Prostate gland (tissue), 2 donors: ENCODE results near the gene NUP205. TPM values are rescaled to one million over a fixed set of nuclear protein-coding genes. Genes with fewer than 3 reads are reported as not detected.
A peak's percentile ranks its signal among the peaks of the same experiment; 100 is the strongest.

ENCODE experiments used
- DNase-seq: peaks from one replicate; pipeline ENCODE4 v3.0.0-alpha.2; 2019; ENCODE audit warnings: low spot score
- H3K27ac ChIP-seq, 2 donors: fragments of 200-600 bp; sonication (generic); 2 replicates each; pipeline ENCODE4 v1.5.1; 2017 to 2019
- H3K27me3 ChIP-seq: fragments of 200-600 bp; sonication (generic); replicated peaks from 2 replicates; pipeline ENCODE4 v1.5.1; 2019; ENCODE audit not compliant: insufficient read depth
- H3K36me3 ChIP-seq, 2 donors: fragments of 200-600 bp; sonication (generic); 1 replicate in 1 of 2; 2 replicates in 1 of 2; pipeline versions ENCODE4 v1.5.1 to v1.8.1; 2017 to 2019
- H3K4me1 ChIP-seq: fragments of 200-600 bp; sonication (generic); replicated peaks from 2 replicates; pipeline ENCODE4 v1.5.1; 2019
- H3K4me3 ChIP-seq, 2 donors: fragments of 200-600 bp; sonication (generic); 2 replicates each; pipeline ENCODE4 v1.5.1; 2017 to 2019
- H3K9me3 ChIP-seq: fragments of 200-600 bp; sonication (generic); 2 replicates; pipeline ENCODE4 v1.5.1; 2017
- POLR2A ChIP-seq: fragments of 450-650 bp; IDR thresholded peaks from one replicate; pipeline ENCODE4 v1.6.1; 2016; ENCODE audit warnings: antibody characterized with exemption, mild to moderate bottlenecking
- POLR2AphosphoS5 ChIP-seq: sonication (generic); formaldehyde crosslinking; IDR thresholded peaks from one replicate; pipeline ENCODE4 v1.6.1; 2017; ENCODE audit warnings: antibody characterized with exemption
- WGBS: methylation state at CpG from one replicate; pipeline ENCODE4 v1.1.5; 2018; 5-methylcytosine and 5-hydroxymethylcytosine counted together
- intact Hi-C: fragments of 100-400 bp; cut with DNase I; formaldehyde crosslinking; loops from one replicate; pipeline ENCODE4 v1.14.2; 2022
- total RNA-seq, 2 donors: library from RNA; depleted of rRNA; stranded (reverse); fragments of >200 nt; gene quantifications; one replicate each; pipeline ENCODE4 v1.1.0, GENCODE V29; 2016
- TF ChIP-seq, protein P1 (sequence below), 4 experiments: fragments of 200-600 bp in 2 of 4; fragments of 450-650 bp in 2 of 4; sonication (generic) in 2 of 4; IDR thresholded peaks; 1 replicate in 3 of 4; 2 replicates in 1 of 4; pipeline ENCODE4 v1.5.1; 2016 to 2019; ENCODE audit warnings: antibody characterized with exemption in 4 of 4, mild to moderate bottlenecking in 2 of 4, moderate library complexity in 2 of 4

NUP205 gene
- total RNA-seq, 2 donors from 2014 or later, result 33.1 to 62.4 TPM

DNA sequence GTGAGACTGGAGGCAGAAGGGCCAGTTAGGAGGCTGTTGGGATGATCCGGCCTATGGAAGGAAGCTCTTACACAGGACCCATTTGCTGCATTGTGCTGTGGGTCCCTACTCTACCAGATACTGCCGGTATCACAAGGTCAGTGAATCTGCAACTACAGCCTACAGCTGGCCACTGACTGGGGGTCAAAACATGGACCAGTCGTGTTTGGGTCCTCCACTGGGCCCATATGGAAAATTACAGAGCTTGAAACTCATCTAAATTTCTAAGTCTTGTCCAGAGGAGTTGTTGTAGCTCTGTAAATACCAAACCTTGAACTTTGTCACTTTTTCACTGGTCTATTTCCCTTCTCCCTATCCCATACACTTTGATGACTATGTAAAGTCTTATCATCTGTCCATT, 5.6 kb upstream of the NUP205 start:
- Histone ChIP-seq H3K4me1 (no peaks in the 10 kb centered on the region), H3K36me3 (no peaks in the 10 kb centered on the region), H3K27ac (no peak overlapping the region), H3K9me3 (no peaks in the 10 kb centered on the region), H3K27me3 (no peaks in the 10 kb centered on the region), H3K4me3 (no peak overlapping the region)
- intact Hi-C loops, result no loop called here
- TF ChIP-seq POLR2AphosphoS5 (no peak), POLR2A (no peak)
- TF ChIP-seq, protein P1, sequence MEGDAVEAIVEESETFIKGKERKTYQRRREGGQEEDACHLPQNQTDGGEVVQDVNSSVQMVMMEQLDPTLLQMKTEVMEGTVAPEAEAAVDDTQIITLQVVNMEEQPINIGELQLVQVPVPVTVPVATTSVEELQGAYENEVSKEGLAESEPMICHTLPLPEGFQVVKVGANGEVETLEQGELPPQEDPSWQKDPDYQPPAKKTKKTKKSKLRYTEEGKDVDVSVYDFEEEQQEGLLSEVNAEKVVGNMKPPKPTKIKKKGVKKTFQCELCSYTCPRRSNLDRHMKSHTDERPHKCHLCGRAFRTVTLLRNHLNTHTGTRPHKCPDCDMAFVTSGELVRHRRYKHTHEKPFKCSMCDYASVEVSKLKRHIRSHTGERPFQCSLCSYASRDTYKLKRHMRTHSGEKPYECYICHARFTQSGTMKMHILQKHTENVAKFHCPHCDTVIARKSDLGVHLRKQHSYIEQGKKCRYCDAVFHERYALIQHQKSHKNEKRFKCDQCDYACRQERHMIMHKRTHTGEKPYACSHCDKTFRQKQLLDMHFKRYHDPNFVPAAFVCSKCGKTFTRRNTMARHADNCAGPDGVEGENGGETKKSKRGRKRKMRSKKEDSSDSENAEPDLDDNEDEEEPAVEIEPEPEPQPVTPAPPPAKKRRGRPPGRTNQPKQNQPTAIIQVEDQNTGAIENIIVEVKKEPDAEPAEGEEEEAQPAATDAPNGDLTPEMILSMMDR (IDR thresholded peaks at IDR 0.05), result no peak
- WGBS, result 58% methylated on average over 3 of the region's 3 CpGs
- no peak for DNase-seq

DNA sequence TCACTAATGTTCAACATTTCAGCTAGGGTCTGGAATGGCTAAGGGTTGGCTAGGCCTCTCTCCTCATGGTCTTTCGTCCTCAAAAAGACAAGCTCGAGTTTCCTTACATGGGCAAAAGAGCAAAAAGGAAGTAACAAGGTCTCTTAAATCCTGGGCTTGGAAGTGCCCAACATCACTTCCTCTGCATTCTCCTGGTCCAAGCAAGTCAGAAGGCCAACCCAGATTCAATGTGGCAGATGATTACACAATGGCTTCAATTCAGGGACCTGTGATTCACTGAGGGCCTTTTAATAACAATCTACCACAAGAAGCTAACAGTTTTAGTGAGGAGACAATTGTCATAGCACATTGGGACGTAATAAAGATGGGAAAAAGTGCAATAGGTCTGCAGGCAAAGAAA, 4.4 kb upstream of the NUP205 start:
- Histone ChIP-seq H3K9me3 (no peaks in the 10 kb centered on the region), H3K36me3 (no peaks in the 10 kb centered on the region), H3K27ac (no peak overlapping the region), H3K4me3 (no peak overlapping the region), H3K27me3 (no peaks in the 10 kb centered on the region), H3K4me1 (no peaks in the 10 kb centered on the region)
- DNase-seq, result no peak
- 93% methylated on average over 3 of the region's 3 CpGs for WGBS
- intact Hi-C loops, result no loop called here
- TF ChIP-seq POLR2AphosphoS5, result no peak
- TF ChIP-seq POLR2A, result no peak
- TF ChIP-seq, protein P1 (IDR thresholded peaks at IDR 0.05), result no peak

DNA sequence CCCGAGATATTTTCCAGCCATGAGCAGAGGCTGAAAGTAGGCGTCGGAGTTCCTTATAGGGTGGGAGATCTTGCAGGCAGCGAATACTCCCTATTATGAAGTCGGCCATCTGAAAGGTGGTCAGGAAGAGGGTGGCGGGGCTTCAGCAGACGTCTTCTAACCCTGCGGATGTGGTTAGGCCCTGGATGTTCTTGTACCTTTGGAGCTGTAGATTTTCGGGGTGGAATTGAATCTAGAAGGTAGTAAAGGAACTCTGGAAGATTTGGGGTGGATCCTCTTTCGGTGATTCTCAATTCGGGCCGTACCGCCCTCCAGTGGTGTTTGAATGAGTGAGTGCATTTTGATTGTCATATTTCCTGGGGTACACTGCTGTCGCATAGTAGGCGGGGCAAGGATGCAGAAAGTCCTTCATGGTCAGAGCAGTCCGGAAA, 635 bp downstream of the NUP205 start:
- no peaks in the 10 kb centered on the region for H3K9me3 ChIP-seq
- intact Hi-C loops, result loop anchor here (2.0 kb wide), 1 partner anchor 274 kb away; no protein-coding TSS in a partner anchor

DNA sequence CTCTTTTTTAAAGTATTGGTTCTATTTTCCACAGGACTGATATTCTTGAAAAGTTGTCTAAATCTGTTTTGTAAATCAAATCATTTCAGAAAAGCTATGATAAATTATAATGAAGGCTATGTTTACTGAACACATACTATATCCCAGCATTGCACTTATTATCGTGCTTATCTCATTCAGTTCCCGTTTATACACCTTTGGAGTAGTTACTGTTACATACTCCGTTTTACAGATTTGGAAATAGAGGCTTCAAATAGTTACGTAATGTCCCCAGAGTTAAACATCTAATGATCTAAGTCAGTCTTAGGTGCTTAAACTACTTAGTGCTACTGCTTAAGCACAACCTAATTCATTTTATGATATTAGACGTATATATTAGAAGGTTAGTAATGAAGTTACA, 1.2 kb downstream of the NUP205 start:
- Histone ChIP-seq H3K36me3 (no peaks in the 10 kb centered on the region), H3K4me3 (peak overlapping the region; percentile 59 to 78), H3K9me3 (no peaks in the 10 kb centered on the region), H3K27me3 (no peaks in the 10 kb centered on the region), H3K27ac (peak overlapping the region; percentile 83 to 96), H3K4me1 (no peaks in the 10 kb centered on the region)
- no peak for DNase-seq
- intact Hi-C loops, result loop anchor here (2.0 kb wide), 1 partner anchor 274 kb away; no protein-coding TSS in a partner anchor
- WGBS, result 53% methylated on average over 5 of the region's 5 CpGs
- TF ChIP-seq POLR2AphosphoS5 (no peak), POLR2A (no peak)
- TF ChIP-seq, protein P1 (IDR thresholded peaks at IDR 0.05), result no peak

More for the DNA sequence above, 635 bp downstream of the NUP205 start:
- H3K4me3 ChIP-seq, result peak overlapping the region; percentile 59 to 78
- peak; percentile 40 for DNase-seq
- TF ChIP-seq POLR2A, result no peak
- TF ChIP-seq, protein P1 (IDR thresholded peaks at IDR 0.05), result peak; percentile 24 to 52 (median 50)
- peak overlapping the region; percentile 83 to 96 for H3K27ac ChIP-seq
- H3K4me1 ChIP-seq, result no peaks in the 10 kb centered on the region
- no peaks in the 10 kb centered on the region for H3K36me3 ChIP-seq
- H3K27me3 ChIP-seq, result no peaks in the 10 kb centered on the region
- WGBS, result 0% methylated on average over 16 of the region's 16 CpGs

DNA sequence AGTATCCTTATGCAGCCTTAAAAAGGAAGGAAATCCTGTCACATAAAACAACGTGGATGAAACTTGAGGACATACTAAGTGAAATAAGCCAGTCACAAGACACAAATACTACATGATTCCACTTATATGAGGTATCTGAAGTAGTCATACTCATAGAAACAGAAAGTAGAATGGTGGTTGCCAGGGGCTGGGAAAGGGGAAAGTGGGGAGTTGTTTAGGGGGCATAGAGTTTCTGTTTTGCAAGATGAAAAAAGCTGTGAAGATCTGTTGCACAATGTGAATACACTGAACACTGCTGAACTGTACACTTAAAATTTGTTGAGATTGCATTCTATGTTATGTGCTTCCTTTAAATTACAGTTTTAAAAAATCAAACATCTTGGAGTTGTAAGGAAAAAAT, 2.9 kb downstream of the NUP205 start:
- no peak overlapping the region for H3K4me3 ChIP-seq
- no peaks in the 10 kb centered on the region for H3K4me1 ChIP-seq
- DNase-seq, result no peak
- 57% methylated on average over 1 of the region's 1 CpG for WGBS
- no peaks in the 10 kb centered on the region for H3K36me3 ChIP-seq
- intact Hi-C loops, result no loop called here
- H3K9me3 ChIP-seq, result no peaks in the 10 kb centered on the region
- TF ChIP-seq POLR2AphosphoS5, result no peak
- TF ChIP-seq, protein P1 (IDR thresholded peaks at IDR 0.05), result no peak
- no peak for TF ChIP-seq POLR2A
- H3K27ac ChIP-seq, result no peak overlapping the region
- H3K27me3 ChIP-seq, result no peaks in the 10 kb centered on the region
